Stimulated activated naive CD8-positive, alpha-beta T cell treated with anti-CD3 and anti-CD28 coated beads, Interleukin-15, amount 100 ng/mL, for 72 hours (primary cell): ENCODE data around the gene IAH1.
A peak's percentile ranks its signal among the peaks of the same experiment; 100 is the strongest.
"Not testable (repeated sequence)": the region's sequence is repeated elsewhere in the genome, so short reads cannot be mapped to it uniquely, and the experiment has no call there.

ENCODE experiments used
- ATAC-seq: fragments of 150-1000 bp; cut with Tn5 transposase; 2 replicates; pipeline ENCODE4 v1.10.0; 2021; ENCODE audit warnings: mild to moderate bottlenecking, moderate library complexity
- DNase-seq, 2 donors: peaks; one replicate each; pipeline ENCODE4 v3.0.0; 2021 to 2022
- H3K27ac Mint-ChIP-seq, 2 donors: one replicate each; pipeline ENCODE4 v1.8.0; 2022; ENCODE audit warnings: mild to moderate bottlenecking in 2 of 2, mixed read lengths in 2 of 2, moderate library complexity in 2 of 2
- H3K27me3 Mint-ChIP-seq: one replicate; pipeline ENCODE4 v1.8.0; 2022; ENCODE audit warnings: mixed read lengths
- H3K4me1 Mint-ChIP-seq: one replicate; pipeline ENCODE4 v1.8.0; 2022; ENCODE audit warnings: mild to moderate bottlenecking, mixed read lengths
- H3K4me3 Mint-ChIP-seq, 2 donors: one replicate each; pipeline ENCODE4 v1.8.0; 2022; ENCODE audit warnings: mild to moderate bottlenecking in 2 of 2, mixed read lengths in 2 of 2, moderate library complexity in 1 of 2
- H3K9me3 Mint-ChIP-seq, 2 donors: one replicate each; pipeline ENCODE4 v1.8.0; 2022; ENCODE audit warnings: mixed read lengths in 2 of 2

IAH1 gene

GRCh38 chr2:9493478-9493877, 19.1 kb downstream of the IAH1 start:
- peaks cover 40% of the 10 kb centered on the region for H3K4me1 Mint-ChIP-seq
- no peaks in the 10 kb centered on the region for H3K9me3 Mint-ChIP-seq
- H3K27ac Mint-ChIP-seq, result no peak overlapping the region

GRCh38 chr2:9494081-9494480, 19.7 kb downstream of the IAH1 start:
- no peak overlapping the region for H3K27ac Mint-ChIP-seq
- no peaks in the 10 kb centered on the region for H3K9me3 Mint-ChIP-seq
- ATAC-seq, result peak; percentile 20
- DNase-seq, result no peak
- no peak overlapping the region for H3K4me3 Mint-ChIP-seq
- H3K4me1 Mint-ChIP-seq, result peaks cover 34% of the 10 kb centered on the region
- no peaks in the 10 kb centered on the region for H3K27me3 Mint-ChIP-seq

More at GRCh38 chr2:9493478-9493877, 19.1 kb downstream of the IAH1 start:
- Mint-ChIP-seq H3K4me3 (no peak overlapping the region), H3K27me3 (no peaks in the 10 kb centered on the region)
- DNase-seq, result no peak
- ATAC-seq, result peak; percentile 57

- DNase-seq (no peak), ATAC-seq (peak; percentile 43)
- Mint-ChIP-seq H3K4me1 (peaks cover 39% of the 10 kb centered on the region), H3K27me3 (no peaks in the 10 kb centered on the region), H3K4me3 (no peak overlapping the region), H3K9me3 (no peaks in the 10 kb centered on the region), H3K27ac (no peak overlapping the region)
Measured at GRCh38 chr2:9497017-9497416, 22.7 kb downstream of the IAH1 start.

GRCh38 chr2:9498210-9498609, 23.9 kb downstream of the IAH1 start:
- DNase-seq (no peak), ATAC-seq (no peak)
- Mint-ChIP-seq H3K27ac (peak overlapping the region in 1 of 2 donors; percentile 63), H3K9me3 (no peaks in the 10 kb centered on the region), H3K4me1 (peaks cover 42% of the 10 kb centered on the region), H3K4me3 (no peak overlapping the region), H3K27me3 (no peaks in the 10 kb centered on the region)

GRCh38 chr2:9508931-9509330, 34.6 kb downstream of the IAH1 start:
- ATAC-seq (no peak), DNase-seq (no peak)
- H3K9me3 Mint-ChIP-seq, result no peaks in the 10 kb centered on the region
- H3K4me1 Mint-ChIP-seq, result no peaks in the 10 kb centered on the region
- H3K27ac Mint-ChIP-seq, result no peak overlapping the region
- no peak overlapping the region for H3K4me3 Mint-ChIP-seq
- H3K27me3 Mint-ChIP-seq, result no peaks in the 10 kb centered on the region

- not testable (repeated sequence) for DNase-seq, H3K9me3 Mint-ChIP-seq, ATAC-seq, H3K27me3 Mint-ChIP-seq, H3K27ac Mint-ChIP-seq, H3K4me3 Mint-ChIP-seq, H3K4me1 Mint-ChIP-seq
Measured at GRCh38 chr2:9513946-9514345, 39.6 kb downstream of the IAH1 start.

GRCh38 chr2:9517118-9517782, 42.9 kb downstream of the IAH1 start:
- no peak for ATAC-seq
- Mint-ChIP-seq H3K27ac (peak overlapping the region in 1 of 2 donors; percentile 4), H3K4me3 (no peak overlapping the region)

GRCh38 chr2:9518163-9518562, 43.8 kb downstream of the IAH1 start:
- H3K4me3 Mint-ChIP-seq, result no peak overlapping the region
- DNase-seq, result no peak
- no peak overlapping the region for H3K27ac Mint-ChIP-seq
- no peaks in the 10 kb centered on the region for H3K27me3 Mint-ChIP-seq
- no peaks in the 10 kb centered on the region for H3K4me1 Mint-ChIP-seq
- no peak for ATAC-seq
- H3K9me3 Mint-ChIP-seq, result no peaks in the 10 kb centered on the region

More at GRCh38 chr2:9517118-9517782, 42.9 kb downstream of the IAH1 start:
- no peak for DNase-seq
- no peaks in the 10 kb centered on the region for H3K9me3 Mint-ChIP-seq
- H3K27me3 Mint-ChIP-seq, result no peaks in the 10 kb centered on the region
- no peaks in the 10 kb centered on the region for H3K4me1 Mint-ChIP-seq

GRCh38 chr2:9518780-9519179, 44.4 kb downstream of the IAH1 start:
- Mint-ChIP-seq H3K4me3 (no peak overlapping the region), H3K27me3 (no peaks in the 10 kb centered on the region), H3K27ac (peak overlapping the region in 1 of 2 donors; percentile 48), H3K9me3 (no peaks in the 10 kb centered on the region), H3K4me1 (no peaks in the 10 kb centered on the region)
- ATAC-seq, result no peak
- DNase-seq, result no peak

GRCh38 chr2:9519250-9519649, 44.9 kb downstream of the IAH1 start:
- Mint-ChIP-seq H3K9me3 (no peaks in the 10 kb centered on the region), H3K4me1 (no peaks in the 10 kb centered on the region), H3K4me3 (no peak overlapping the region), H3K27me3 (no peaks in the 10 kb centered on the region), H3K27ac (peak overlapping the region in 1 of 2 donors; percentile 48)
- ATAC-seq (no peak), DNase-seq (no peak)

- no peaks in the 10 kb centered on the region for H3K9me3 Mint-ChIP-seq
- ATAC-seq (no peak), DNase-seq (no peak)
- H3K27ac Mint-ChIP-seq, result peak overlapping the region in 1 of 2 donors; percentile 51
- no peak overlapping the region for H3K4me3 Mint-ChIP-seq
- no peaks in the 10 kb centered on the region for H3K27me3 Mint-ChIP-seq
- H3K4me1 Mint-ChIP-seq, result peaks cover 3% of the 10 kb centered on the region
Measured at GRCh38 chr2:9524291-9524690, 49.9 kb downstream of the IAH1 start.

GRCh38 chr2:9525266-9525665, 50.9 kb downstream of the IAH1 start:
- no peaks in the 10 kb centered on the region for H3K27me3 Mint-ChIP-seq
- no peak overlapping the region for H3K4me3 Mint-ChIP-seq
- ATAC-seq (no peak), DNase-seq (no peak)
- H3K4me1 Mint-ChIP-seq, result peaks cover 5% of the 10 kb centered on the region
- H3K9me3 Mint-ChIP-seq, result no peaks in the 10 kb centered on the region
- H3K27ac Mint-ChIP-seq, result no peak overlapping the region

- ATAC-seq, result no peak
- Mint-ChIP-seq H3K27me3 (no peaks in the 10 kb centered on the region), H3K4me3 (no peak overlapping the region), H3K27ac (no peak overlapping the region), H3K9me3 (no peaks in the 10 kb centered on the region), H3K4me1 (peaks cover 5% of the 10 kb centered on the region)
- DNase-seq, result no peak
Measured at GRCh38 chr2:9527995-9528787, 53.8 kb downstream of the IAH1 start.

- Mint-ChIP-seq H3K4me1 (peaks cover 22% of the 10 kb centered on the region), H3K27me3 (no peaks in the 10 kb centered on the region)
- no peak for DNase-seq
Measured at GRCh38 chr2:9532421-9532820, 58.1 kb downstream of the IAH1 start.

GRCh38 chr2:9533663-9534062, 59.3 kb downstream of the IAH1 start:
- no peaks in the 10 kb centered on the region for H3K27me3 Mint-ChIP-seq
- no peak overlapping the region for H3K27ac Mint-ChIP-seq
- DNase-seq, result no peak

More at GRCh38 chr2:9532421-9532820, 58.1 kb downstream of the IAH1 start:
- no peak for ATAC-seq
- Mint-ChIP-seq H3K4me3 (no peak overlapping the region), H3K9me3 (no peaks in the 10 kb centered on the region), H3K27ac (no peak overlapping the region)

GRCh38 chr2:9535177-9535576, 60.8 kb downstream of the IAH1 start:
- Mint-ChIP-seq H3K4me1 (peaks cover 34% of the 10 kb centered on the region), H3K27ac (peak overlapping the region in 1 of 2 donors; percentile 23), H3K4me3 (no peak overlapping the region), H3K9me3 (no peaks in the 10 kb centered on the region), H3K27me3 (no peaks in the 10 kb centered on the region)
- DNase-seq (no peak), ATAC-seq (no peak)

More at GRCh38 chr2:9533663-9534062, 59.3 kb downstream of the IAH1 start:
- peaks cover 31% of the 10 kb centered on the region for H3K4me1 Mint-ChIP-seq
- no peaks in the 10 kb centered on the region for H3K9me3 Mint-ChIP-seq
- no peak overlapping the region for H3K4me3 Mint-ChIP-seq
- no peak for ATAC-seq
